Measurements from ENCODE around the gene ESD. TPM values are rescaled to one million over a fixed set of nuclear protein-coding genes. Genes with fewer than 3 reads are reported as not detected.
A peak's percentile ranks its signal among the peaks of the same experiment; 100 is the strongest.

Gene ESD
- total RNA-seq, 3 donors from 2014 or later (not counting 1 experiment from before 2014, with no cell fraction given), result 12.9 to 18.5 (median 14.3) TPM

GRCh38 chr13:46844431-46844830, 47.5 kb upstream of the ESD start:
- 86% methylated on average over 4 of the region's 4 CpGs for WGBS (ENCODE audit: insufficient coverage)
- Mint-ChIP-seq H3K4me1 (peaks cover 5% of the 10 kb centered on the region in 2 donors), H3K36me3 (no peaks in the 10 kb centered on the region), H3K4me3 (no peak overlapping the region), H3K9me3 (no peaks in the 10 kb centered on the region), H3K27me3 (ENCODE audit: low read depth in 2 of 2) (peaks cover 5 to 36% of the 10 kb centered on the region in 2 donors), H3K27ac (no peak overlapping the region)
- no peaks in the 10 kb centered on the region for H3K27me3 ChIP-seq (ENCODE audit: control insufficient read depth, insufficient read depth, low read length)
- DNase-seq (no peak), ATAC-seq (no peak)
- TF ChIP-seq CTCF (IDR thresholded peaks at IDR 0.05), result no peak
- no peaks in the 10 kb centered on the region for H3K9me3 ChIP-seq (ENCODE audit: control insufficient read depth, insufficient read depth, low read length)
- intact Hi-C loops (cut with micrococcal nuclease), result no loop called here
- no peak overlapping the region for H3K4me3 ChIP-seq (ENCODE audit: low read length)
- no peaks in the 10 kb centered on the region for H3K36me3 ChIP-seq (ENCODE audit: control insufficient read depth, insufficient read depth, low read length)
- H3K27ac ChIP-seq (ENCODE audit: low read length), result no peak overlapping the region
- no peaks in the 10 kb centered on the region for H3K4me1 ChIP-seq (ENCODE audit: control insufficient read depth, insufficient read depth, low read length)

- no peak for TF ChIP-seq CTCF (IDR thresholded peaks at IDR 0.05)
- Histone ChIP-seq H3K27ac (ENCODE audit: low read length) (no peak overlapping the region), H3K36me3 (ENCODE audit: control insufficient read depth, insufficient read depth, low read length) (no peaks in the 10 kb centered on the region), H3K4me3 (ENCODE audit: low read length) (no peak overlapping the region), H3K4me1 (ENCODE audit: control insufficient read depth, insufficient read depth, low read length) (no peaks in the 10 kb centered on the region), H3K9me3 (ENCODE audit: control insufficient read depth, insufficient read depth, low read length) (no peaks in the 10 kb centered on the region), H3K27me3 (ENCODE audit: control insufficient read depth, insufficient read depth, low read length) (no peaks in the 10 kb centered on the region)
- ATAC-seq (no peak), DNase-seq (no peak)
- Mint-ChIP-seq H3K4me3 (no peak overlapping the region), H3K27ac (no peak overlapping the region), H3K4me1 (peaks cover 5 to 6% of the 10 kb centered on the region in 2 donors), H3K27me3 (ENCODE audit: low read depth in 2 of 2) (peaks cover 8 to 36% of the 10 kb centered on the region in 2 donors), H3K9me3 (no peaks in the 10 kb centered on the region), H3K36me3 (no peaks in the 10 kb centered on the region)
- WGBS (ENCODE audit: insufficient coverage), result 32% methylated on average over 1 of the region's 1 CpG
- intact Hi-C loops (cut with micrococcal nuclease), result no loop called here
Measured at GRCh38 chr13:46839399-46839798, 42.4 kb upstream of the ESD start.

GRCh38 chr13:46834657-46835056, 37.7 kb upstream of the ESD start:
- peaks cover 8 to 14% of the 10 kb centered on the region in 2 donors for H3K27me3 Mint-ChIP-seq (ENCODE audit: low read depth in 2 of 2)
- no peak for DNase-seq
- no peak for TF ChIP-seq CTCF (IDR thresholded peaks at IDR 0.05)
- H3K4me3 ChIP-seq (ENCODE audit: low read length), result no peak overlapping the region
- H3K9me3 ChIP-seq (ENCODE audit: control insufficient read depth, insufficient read depth, low read length), result no peaks in the 10 kb centered on the region
- H3K27ac Mint-ChIP-seq, result no peak overlapping the region
- no peak overlapping the region for H3K27ac ChIP-seq (ENCODE audit: low read length)
- 94% methylated on average over 6 of the region's 6 CpGs for WGBS (ENCODE audit: insufficient coverage)
- H3K9me3 Mint-ChIP-seq, result no peaks in the 10 kb centered on the region
- no peaks in the 10 kb centered on the region for H3K4me1 ChIP-seq (ENCODE audit: control insufficient read depth, insufficient read depth, low read length)
- H3K36me3 Mint-ChIP-seq, result no peaks in the 10 kb centered on the region
- H3K4me3 Mint-ChIP-seq, result no peak overlapping the region
- intact Hi-C loops (cut with micrococcal nuclease), result loop anchor here (5.0 kb wide), 1 partner anchor 938 kb away; no protein-coding TSS in a partner anchor
- H3K36me3 ChIP-seq (ENCODE audit: control insufficient read depth, insufficient read depth, low read length), result no peaks in the 10 kb centered on the region
- H3K27me3 ChIP-seq (ENCODE audit: control insufficient read depth, insufficient read depth, low read length), result peaks cover 2% of the 10 kb centered on the region
- ATAC-seq, result no peak
- peaks cover 3% of the 10 kb centered on the region in 2 donors for H3K4me1 Mint-ChIP-seq

GRCh38 chr13:46831588-46832194, 34.7 kb upstream of the ESD start:
- Histone ChIP-seq H3K4me3 (ENCODE audit: low read length) (no peak overlapping the region), H3K9me3 (ENCODE audit: control insufficient read depth, insufficient read depth, low read length) (no peaks in the 10 kb centered on the region), H3K27ac (ENCODE audit: low read length) (no peak overlapping the region), H3K4me1 (ENCODE audit: control insufficient read depth, insufficient read depth, low read length) (no peaks in the 10 kb centered on the region), H3K36me3 (ENCODE audit: control insufficient read depth, insufficient read depth, low read length) (no peaks in the 10 kb centered on the region), H3K27me3 (ENCODE audit: control insufficient read depth, insufficient read depth, low read length) (peaks cover 2% of the 10 kb centered on the region)
- Mint-ChIP-seq H3K9me3 (no peaks in the 10 kb centered on the region), H3K4me3 (no peak overlapping the region), H3K36me3 (no peaks in the 10 kb centered on the region), H3K4me1 (no peaks in the 10 kb centered on the region), H3K27me3 (ENCODE audit: low read depth in 2 of 2) (peaks cover 10 to 16% of the 10 kb centered on the region in 2 donors), H3K27ac (no peak overlapping the region)
- WGBS (ENCODE audit: insufficient coverage), result 0% methylated on average over 2 of the region's 5 CpGs
- DNase-seq (peak in 1 of 2 donors; percentile 57), ATAC-seq (peak in 1 of 3 donors; percentile 59)
- intact Hi-C loops (cut with micrococcal nuclease), result loop anchor here (5.0 kb wide), 1 partner anchor 941 kb away; no protein-coding TSS in a partner anchor
- TF ChIP-seq CTCF (IDR thresholded peaks at IDR 0.05), result peak; percentile 74
